WERI-Rb-1 (cell line): ENCODE measurements around the gene SUMF1.

Source experiments
- DNase-seq: peaks from one replicate; pipeline ENCODE4 v3.0.0-alpha.2; 2020
- H3K27ac ChIP-seq: fragments of 250-450 bp; sonication (Bioruptor Pico); 2 replicates; pipeline ENCODE4 v1.5.1; 2020; ENCODE audit warnings: mild to moderate bottlenecking, moderate library complexity
- H3K27me3 ChIP-seq: fragments of 250-450 bp; sonication (Bioruptor Pico); 2 replicates; pipeline ENCODE4 v1.5.1; 2021; ENCODE audit warnings: mild to moderate bottlenecking, low read depth, moderate library complexity; ENCODE audit not compliant: insufficient read depth, severe bottlenecking
- H3K36me3 ChIP-seq: fragments of 250-450 bp; sonication (Bioruptor Pico); 2 replicates; pipeline ENCODE4 v1.5.1; 2020; ENCODE audit warnings: mild to moderate bottlenecking, moderate library complexity
- H3K4me3 ChIP-seq: 2 replicates; pipeline ENCODE4 v1.5.1; 2011; ENCODE audit warnings: low read depth, mild to moderate bottlenecking, control low read depth, low read length
- H3K9me3 ChIP-seq: fragments of 250-450 bp; sonication (Bioruptor Pico); 2 replicates; pipeline ENCODE4 v1.5.1; 2021; ENCODE audit warnings: mild to moderate bottlenecking, moderate library complexity; ENCODE audit not compliant: severe bottlenecking
- TF ChIP-seq, protein P1 (sequence below): IDR thresholded peaks from 2 replicates; pipeline ENCODE4 v1.5.1; 2011; ENCODE audit warnings: low read depth, mild to moderate bottlenecking, control low read depth, inconsistent platforms, low read length

The SUMF1 gene

DNA sequence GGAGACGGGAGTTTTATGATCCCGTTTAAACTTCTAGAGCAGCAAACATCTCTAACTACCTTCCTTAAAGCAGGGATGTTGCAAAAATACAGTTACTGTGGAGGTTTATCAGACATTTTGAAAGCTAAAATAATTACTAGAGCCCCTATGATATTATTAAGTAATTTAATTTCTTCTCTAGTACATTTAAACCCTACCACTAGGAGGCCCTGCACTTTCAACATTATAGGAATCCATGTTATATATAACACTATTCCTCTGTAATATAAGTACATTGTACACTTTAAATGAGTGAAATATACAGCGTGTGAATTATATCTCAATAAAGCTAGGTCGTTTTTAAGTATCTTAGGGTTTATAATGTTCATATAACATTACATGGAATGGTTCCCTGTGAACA, 152.4 kb downstream of the SUMF1 start:
- Histone ChIP-seq H3K27me3 (no peaks in the 10 kb centered on the region), H3K9me3 (no peaks in the 10 kb centered on the region), H3K36me3 (peaks cover 13% of the 10 kb centered on the region), H3K4me3 (no peak overlapping the region), H3K27ac (no peak overlapping the region)
- TF ChIP-seq, protein P1, sequence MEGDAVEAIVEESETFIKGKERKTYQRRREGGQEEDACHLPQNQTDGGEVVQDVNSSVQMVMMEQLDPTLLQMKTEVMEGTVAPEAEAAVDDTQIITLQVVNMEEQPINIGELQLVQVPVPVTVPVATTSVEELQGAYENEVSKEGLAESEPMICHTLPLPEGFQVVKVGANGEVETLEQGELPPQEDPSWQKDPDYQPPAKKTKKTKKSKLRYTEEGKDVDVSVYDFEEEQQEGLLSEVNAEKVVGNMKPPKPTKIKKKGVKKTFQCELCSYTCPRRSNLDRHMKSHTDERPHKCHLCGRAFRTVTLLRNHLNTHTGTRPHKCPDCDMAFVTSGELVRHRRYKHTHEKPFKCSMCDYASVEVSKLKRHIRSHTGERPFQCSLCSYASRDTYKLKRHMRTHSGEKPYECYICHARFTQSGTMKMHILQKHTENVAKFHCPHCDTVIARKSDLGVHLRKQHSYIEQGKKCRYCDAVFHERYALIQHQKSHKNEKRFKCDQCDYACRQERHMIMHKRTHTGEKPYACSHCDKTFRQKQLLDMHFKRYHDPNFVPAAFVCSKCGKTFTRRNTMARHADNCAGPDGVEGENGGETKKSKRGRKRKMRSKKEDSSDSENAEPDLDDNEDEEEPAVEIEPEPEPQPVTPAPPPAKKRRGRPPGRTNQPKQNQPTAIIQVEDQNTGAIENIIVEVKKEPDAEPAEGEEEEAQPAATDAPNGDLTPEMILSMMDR, result no peak
- DNase-seq, result no peak

DNA sequence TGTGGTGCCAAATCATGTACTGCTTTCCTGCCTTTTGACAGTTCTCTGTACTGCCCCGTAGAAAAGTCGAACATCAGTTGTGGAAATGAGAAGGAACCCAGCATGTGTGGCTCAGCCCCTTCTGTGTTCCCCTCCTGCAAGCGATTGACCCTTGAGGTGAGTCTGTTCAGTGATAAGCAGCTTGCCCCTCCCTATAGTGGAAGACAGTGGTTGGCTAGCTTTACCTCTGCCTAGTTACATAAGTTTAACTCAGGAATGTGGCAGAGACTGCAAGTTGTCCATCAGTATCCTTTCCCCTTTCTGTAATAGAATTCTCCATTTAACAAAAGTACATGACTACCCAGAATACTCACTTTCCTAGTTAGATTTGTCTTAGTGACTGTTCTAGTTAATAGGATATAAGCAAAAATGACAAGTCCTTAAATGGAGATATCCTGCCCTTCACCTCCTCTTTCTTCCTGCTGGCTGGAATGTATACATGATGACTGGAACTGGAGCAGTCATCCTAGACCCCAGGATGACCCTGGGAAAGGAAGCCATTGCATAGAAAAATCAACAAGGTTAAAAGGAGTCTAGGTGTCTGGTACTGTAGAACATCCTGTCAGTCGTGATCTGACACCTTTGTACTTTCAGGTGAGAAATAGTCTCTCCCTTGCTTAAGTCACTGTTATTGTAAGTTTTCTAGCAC, 153.3 kb downstream of the SUMF1 start:
- no peak overlapping the region for H3K4me3 ChIP-seq
- TF ChIP-seq, protein P1, result no peak
- no peaks in the 10 kb centered on the region for H3K9me3 ChIP-seq
- no peak for DNase-seq
- peaks cover 13% of the 10 kb centered on the region for H3K36me3 ChIP-seq
- no peak overlapping the region for H3K27ac ChIP-seq
- H3K27me3 ChIP-seq, result no peaks in the 10 kb centered on the region

DNA sequence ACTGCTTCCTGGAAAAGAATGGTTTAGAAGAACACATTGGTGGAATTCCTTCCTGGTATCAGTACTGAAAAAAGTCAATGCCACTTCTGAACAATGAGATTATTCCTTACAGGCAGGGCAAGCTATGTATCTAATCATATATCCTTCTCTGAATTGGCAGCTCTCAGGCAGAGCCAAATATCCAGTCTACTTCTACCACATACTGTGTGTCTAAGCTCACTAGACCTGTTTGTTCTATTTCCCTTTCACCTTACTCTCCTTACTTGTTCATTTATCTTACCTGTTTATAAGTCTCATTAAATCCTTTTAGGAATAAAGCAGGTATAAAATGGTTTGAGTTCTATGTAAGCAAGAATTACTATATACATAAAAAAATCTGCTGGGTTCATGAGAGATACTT, 155.6 kb downstream of the SUMF1 start:
- peaks cover 14% of the 10 kb centered on the region for H3K36me3 ChIP-seq
- no peak overlapping the region for H3K4me3 ChIP-seq
- H3K9me3 ChIP-seq, result no peaks in the 10 kb centered on the region
- H3K27me3 ChIP-seq, result no peaks in the 10 kb centered on the region
- no peak for DNase-seq
- TF ChIP-seq, protein P1, result no peak
- H3K27ac ChIP-seq, result no peak overlapping the region
